ENCODE results near the gene SDF2. TPM values are rescaled to one million over a fixed set of nuclear protein-coding genes. Genes with fewer than 3 reads are reported as not detected.

Gene SDF2
- total RNA-seq, 1 donor from 2014 or later: 73.0 TPM

DNA sequence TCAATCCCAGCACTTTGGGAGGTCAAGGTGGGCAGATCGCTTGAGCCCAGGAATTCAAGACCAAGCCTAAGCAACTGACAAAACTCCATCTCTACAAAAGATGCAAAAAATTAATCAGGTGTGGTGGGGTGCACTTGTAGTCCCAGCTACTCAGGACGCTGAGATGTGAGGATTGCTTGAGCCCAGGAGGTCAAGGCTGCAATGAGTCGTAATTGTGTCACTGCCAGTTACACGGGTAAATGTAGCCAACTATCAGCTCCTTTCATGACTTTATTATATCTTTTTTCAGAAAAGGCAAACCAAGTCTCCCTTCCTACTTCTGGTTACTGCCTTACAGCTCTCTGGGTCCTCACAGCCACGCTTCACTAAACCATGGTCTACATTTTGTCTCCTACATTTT lies 4.0 kb downstream of the SDF2 start:
- Mint-ChIP-seq H3K36me3 (ENCODE audit: unreplicated experiment) (peaks cover 9% of the 10 kb centered on the region), H3K4me1 (ENCODE audit: unreplicated experiment) (peaks cover 19% of the 10 kb centered on the region), H3K9me3 (ENCODE audit: unreplicated experiment) (no peaks in the 10 kb centered on the region), H3K27ac (ENCODE audit: unreplicated experiment) (no peak overlapping the region), H3K27me3 (ENCODE audit: unreplicated experiment) (no peaks in the 10 kb centered on the region), H3K4me3 (ENCODE audit: unreplicated experiment) (no peak overlapping the region)
- TF ChIP-seq, protein P1, sequence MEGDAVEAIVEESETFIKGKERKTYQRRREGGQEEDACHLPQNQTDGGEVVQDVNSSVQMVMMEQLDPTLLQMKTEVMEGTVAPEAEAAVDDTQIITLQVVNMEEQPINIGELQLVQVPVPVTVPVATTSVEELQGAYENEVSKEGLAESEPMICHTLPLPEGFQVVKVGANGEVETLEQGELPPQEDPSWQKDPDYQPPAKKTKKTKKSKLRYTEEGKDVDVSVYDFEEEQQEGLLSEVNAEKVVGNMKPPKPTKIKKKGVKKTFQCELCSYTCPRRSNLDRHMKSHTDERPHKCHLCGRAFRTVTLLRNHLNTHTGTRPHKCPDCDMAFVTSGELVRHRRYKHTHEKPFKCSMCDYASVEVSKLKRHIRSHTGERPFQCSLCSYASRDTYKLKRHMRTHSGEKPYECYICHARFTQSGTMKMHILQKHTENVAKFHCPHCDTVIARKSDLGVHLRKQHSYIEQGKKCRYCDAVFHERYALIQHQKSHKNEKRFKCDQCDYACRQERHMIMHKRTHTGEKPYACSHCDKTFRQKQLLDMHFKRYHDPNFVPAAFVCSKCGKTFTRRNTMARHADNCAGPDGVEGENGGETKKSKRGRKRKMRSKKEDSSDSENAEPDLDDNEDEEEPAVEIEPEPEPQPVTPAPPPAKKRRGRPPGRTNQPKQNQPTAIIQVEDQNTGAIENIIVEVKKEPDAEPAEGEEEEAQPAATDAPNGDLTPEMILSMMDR (IDR thresholded peaks at IDR 0.05): no peak
- no peak for DNase-seq (ENCODE audit: extremely low spot score, unreplicated experiment)

DNA sequence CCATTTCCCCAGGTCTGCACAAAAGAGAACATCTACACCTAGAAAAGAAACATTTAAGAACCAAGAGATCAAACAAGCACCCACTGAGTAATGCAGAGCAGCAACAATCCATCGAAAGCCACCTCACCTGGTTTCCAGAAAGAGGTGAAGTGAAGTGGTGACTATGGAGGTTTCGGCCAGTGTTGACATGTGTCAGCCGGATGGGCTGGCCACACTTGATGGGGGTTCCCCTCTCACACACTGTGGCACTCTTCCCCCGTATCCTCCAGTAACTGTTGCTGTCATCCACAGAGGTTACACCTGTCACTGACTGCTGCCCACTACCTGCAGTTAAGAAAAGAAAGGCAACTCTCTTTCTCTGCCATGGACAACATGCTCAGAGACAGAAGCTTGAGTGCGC lies 6.5 kb downstream of the SDF2 start:
- Mint-ChIP-seq H3K27ac (ENCODE audit: unreplicated experiment) (no peak overlapping the region), H3K9me3 (ENCODE audit: unreplicated experiment) (no peaks in the 10 kb centered on the region), H3K4me1 (ENCODE audit: unreplicated experiment) (peaks cover 4% of the 10 kb centered on the region), H3K27me3 (ENCODE audit: unreplicated experiment) (no peaks in the 10 kb centered on the region), H3K4me3 (ENCODE audit: unreplicated experiment) (no peak overlapping the region), H3K36me3 (ENCODE audit: unreplicated experiment) (peaks cover 13% of the 10 kb centered on the region)
- no peak for DNase-seq (ENCODE audit: extremely low spot score, unreplicated experiment)
- TF ChIP-seq, protein P1 (IDR thresholded peaks at IDR 0.05): no peak

DNA sequence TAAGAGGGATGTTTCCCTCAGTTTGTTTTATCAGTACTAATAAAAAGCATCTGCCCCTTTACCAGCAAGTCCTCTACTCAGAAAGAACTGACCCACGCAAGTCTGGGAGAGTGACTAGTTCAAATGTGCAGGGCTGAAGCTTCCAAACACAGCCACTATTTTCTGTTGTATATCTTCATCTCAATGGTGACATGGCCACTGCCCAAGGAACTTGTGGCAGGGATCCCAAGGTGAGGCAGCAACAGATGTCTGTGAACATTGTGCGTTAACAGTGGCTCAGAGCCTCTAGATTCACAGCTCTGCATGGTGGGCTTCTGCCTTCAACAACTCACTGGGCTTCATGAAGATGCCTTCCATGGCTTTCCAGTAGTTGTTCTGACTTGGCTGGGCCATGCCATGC lies 13.0 kb downstream of the SDF2 start:
- Mint-ChIP-seq H3K9me3 (ENCODE audit: unreplicated experiment) (no peaks in the 10 kb centered on the region), H3K27me3 (ENCODE audit: unreplicated experiment) (no peaks in the 10 kb centered on the region), H3K4me3 (ENCODE audit: unreplicated experiment) (no peak overlapping the region), H3K27ac (ENCODE audit: unreplicated experiment) (no peak overlapping the region), H3K4me1 (ENCODE audit: unreplicated experiment) (peaks cover 23% of the 10 kb centered on the region), H3K36me3 (ENCODE audit: unreplicated experiment) (peaks cover 14% of the 10 kb centered on the region)
- DNase-seq (ENCODE audit: extremely low spot score, unreplicated experiment): no peak
- TF ChIP-seq, protein P1 (IDR thresholded peaks at IDR 0.05): no peak

DNA sequence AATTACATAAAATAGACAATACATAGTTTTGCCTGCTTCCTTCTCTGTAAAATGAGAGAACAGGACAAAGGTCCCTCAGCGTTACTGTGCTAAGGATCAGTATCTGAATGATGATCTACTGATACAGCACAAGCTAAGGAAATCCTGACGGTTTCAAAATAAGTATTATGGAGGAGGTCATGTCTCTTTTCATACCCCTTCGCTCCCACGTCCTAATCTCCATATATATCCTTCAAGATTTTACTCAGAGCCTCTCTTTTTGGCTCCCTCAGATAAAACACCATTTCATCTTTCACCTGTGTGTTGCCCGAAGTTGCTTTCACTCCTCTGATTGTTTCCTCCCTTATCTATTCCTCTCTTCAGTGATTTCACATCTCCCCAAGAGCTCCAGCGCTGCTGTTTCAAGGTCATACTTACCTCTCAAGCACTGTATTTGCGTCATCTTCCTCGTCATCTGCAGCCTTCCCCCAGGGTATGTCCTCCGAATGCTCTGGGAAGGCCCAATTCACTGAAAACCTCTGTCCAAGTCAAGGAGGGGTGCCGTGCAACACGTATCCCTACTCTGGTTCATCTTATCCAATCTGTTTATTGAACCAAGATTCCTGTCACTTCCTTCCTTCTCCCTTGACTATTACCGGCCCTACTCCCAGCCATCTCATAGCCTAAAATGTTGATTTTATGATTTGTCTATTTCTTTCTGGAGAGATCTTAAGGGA lies 15.5 kb downstream of the SDF2 start:
- H3K9me3 Mint-ChIP-seq (ENCODE audit: unreplicated experiment): no peaks in the 10 kb centered on the region
- peak overlapping the region; percentile 70 for H3K4me3 Mint-ChIP-seq (ENCODE audit: unreplicated experiment)
- H3K27ac Mint-ChIP-seq (ENCODE audit: unreplicated experiment): peak overlapping the region; percentile 96
- H3K36me3 Mint-ChIP-seq (ENCODE audit: unreplicated experiment): peaks cover 15% of the 10 kb centered on the region
- DNase-seq (ENCODE audit: extremely low spot score, unreplicated experiment): no peak
- no peaks in the 10 kb centered on the region for H3K27me3 Mint-ChIP-seq (ENCODE audit: unreplicated experiment)
- peaks cover 29% of the 10 kb centered on the region for H3K4me1 Mint-ChIP-seq (ENCODE audit: unreplicated experiment)
- TF ChIP-seq, protein P1 (IDR thresholded peaks at IDR 0.05): no peak

DNA sequence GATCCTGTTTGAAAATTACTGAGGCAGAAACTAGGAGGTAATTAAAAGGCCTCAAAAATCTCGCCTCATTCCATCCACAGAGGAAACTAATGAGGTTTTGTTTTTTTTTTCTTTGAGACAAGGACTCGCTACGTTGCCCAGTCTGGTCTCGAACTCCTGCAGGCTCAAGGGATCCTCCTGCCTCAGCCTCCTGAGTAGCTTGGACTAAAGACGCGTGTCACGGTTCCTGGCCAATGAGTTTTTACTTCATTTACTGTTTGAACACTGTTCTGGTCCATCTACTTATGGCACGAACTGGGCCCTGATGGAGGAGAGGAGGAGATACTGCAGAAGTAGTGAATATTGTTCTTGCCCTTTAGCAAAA lies 16.1 kb downstream of the SDF2 start:
- H3K27me3 Mint-ChIP-seq (ENCODE audit: unreplicated experiment): no peaks in the 10 kb centered on the region
- TF ChIP-seq, protein P1 (IDR thresholded peaks at IDR 0.05): no peak
- DNase-seq (ENCODE audit: extremely low spot score, unreplicated experiment): no peak
- H3K36me3 Mint-ChIP-seq (ENCODE audit: unreplicated experiment): peaks cover 16% of the 10 kb centered on the region
- peak overlapping the region; percentile 96 for H3K27ac Mint-ChIP-seq (ENCODE audit: unreplicated experiment)
- H3K9me3 Mint-ChIP-seq (ENCODE audit: unreplicated experiment): no peaks in the 10 kb centered on the region
- H3K4me1 Mint-ChIP-seq (ENCODE audit: unreplicated experiment): peaks cover 29% of the 10 kb centered on the region
- H3K4me3 Mint-ChIP-seq (ENCODE audit: unreplicated experiment): peak overlapping the region; percentile 70
